H9 (cell line): Measurements from ENCODE around the gene CEP152. TPM values are rescaled to one million over a fixed set of nuclear protein-coding genes. Genes with fewer than 3 reads are reported as not detected.

Source experiments
- DNase-seq: peaks from one replicate; pipeline ENCODE4 v3.0.0-alpha.2; 2017
- H2AFZ ChIP-seq: one replicate; pipeline ENCODE4 v1.6.1; 2013; ENCODE audit warnings: mild to moderate bottlenecking, low read length, control low read depth, moderate library complexity
- H2AK5ac ChIP-seq: 2 replicates; pipeline ENCODE4 v1.6.1; 2013; ENCODE audit warnings: low read length, control low read depth, mixed read lengths; ENCODE audit not compliant: insufficient read length
- H2BK120ac ChIP-seq: one replicate; pipeline ENCODE4 v1.6.1; 2013; ENCODE audit warnings: low read depth, mild to moderate bottlenecking, low read length, control low read depth, inconsistent platforms; ENCODE audit not compliant: poor library complexity, severe bottlenecking
- H2BK12ac ChIP-seq: 2 replicates; pipeline ENCODE4 v1.6.1; 2013; ENCODE audit warnings: low read length, control low read depth, mixed read lengths, low read depth; ENCODE audit not compliant: insufficient read length
- H2BK15ac ChIP-seq: 2 replicates; pipeline ENCODE4 v1.6.1; 2013; ENCODE audit warnings: low read depth, low read length, control low read depth
- H2BK20ac ChIP-seq: one replicate; pipeline ENCODE4 v1.6.1; 2013; ENCODE audit warnings: low read depth, mild to moderate bottlenecking, low read length, control low read depth, inconsistent platforms; ENCODE audit not compliant: poor library complexity, severe bottlenecking
- H2BK5ac ChIP-seq: 2 replicates; pipeline ENCODE4 v1.6.1; 2013; ENCODE audit warnings: low read length, control low read depth, mixed read lengths; ENCODE audit not compliant: insufficient read length
- H3K14ac ChIP-seq: 2 replicates; pipeline ENCODE4 v1.6.1; 2013; ENCODE audit warnings: low read length, control low read depth; ENCODE audit not compliant: insufficient read depth
- H3K18ac ChIP-seq: 2 replicates; pipeline ENCODE4 v1.6.1; 2013; ENCODE audit warnings: low read depth, mild to moderate bottlenecking, mixed read lengths, low read length, control low read depth; ENCODE audit not compliant: insufficient read length
- H3K23ac ChIP-seq: 2 replicates; pipeline ENCODE4 v1.6.1; 2013; ENCODE audit warnings: low read length, control low read depth, mixed read lengths, low read depth; ENCODE audit not compliant: insufficient read length
- H3K23me2 ChIP-seq: 2 replicates; pipeline ENCODE4 v1.6.1; 2013; ENCODE audit warnings: low read depth, mild to moderate bottlenecking, mixed read lengths, low read length, control low read depth; ENCODE audit not compliant: insufficient read length, poor library complexity, severe bottlenecking
- H3K27ac ChIP-seq: 2 replicates; pipeline ENCODE4 v1.5.1; 2013; ENCODE audit warnings: low read length, control low read depth, mixed read lengths, low read depth; ENCODE audit not compliant: insufficient read length
- H3K27me3 ChIP-seq: 2 replicates; pipeline ENCODE4 v1.6.1; 2013; ENCODE audit warnings: low read length, control low read depth, inconsistent platforms; ENCODE audit not compliant: insufficient read depth
- H3K4ac ChIP-seq: 2 replicates; pipeline ENCODE4 v1.6.1; 2013; ENCODE audit warnings: low read depth, mild to moderate bottlenecking, control low read depth, inconsistent platforms, low read length, moderate library complexity
- H3K4me1 ChIP-seq: 2 replicates; pipeline ENCODE4 v1.6.1; 2013; ENCODE audit warnings: low read length, control low read depth, inconsistent platforms; ENCODE audit not compliant: insufficient read depth
- H3K4me2 ChIP-seq: 2 replicates; pipeline ENCODE4 v1.6.1; 2013; ENCODE audit warnings: low read length, control low read depth, mixed read lengths; ENCODE audit not compliant: insufficient read length, insufficient read depth
- H3K56ac ChIP-seq: 2 replicates; pipeline ENCODE4 v1.6.1; 2013; ENCODE audit warnings: low read depth, mild to moderate bottlenecking, mixed read lengths, low read length, control low read depth; ENCODE audit not compliant: insufficient read length
- H3K79me1 ChIP-seq: 2 replicates; pipeline ENCODE4 v1.6.1; 2013; ENCODE audit warnings: low read depth, mild to moderate bottlenecking, moderate library complexity, low read length, control low read depth, inconsistent platforms; ENCODE audit not compliant: insufficient read depth, poor library complexity, severe bottlenecking
- H3K79me2 ChIP-seq: 2 replicates; pipeline ENCODE4 v1.6.1; 2013; ENCODE audit warnings: low read length, control low read depth, inconsistent platforms; ENCODE audit not compliant: insufficient read depth
- H3K9ac ChIP-seq: 2 replicates; pipeline ENCODE4 v1.6.1; 2013; ENCODE audit warnings: low read length, control low read depth, mixed read lengths; ENCODE audit not compliant: insufficient read length; ENCODE audit errors: extremely low read depth
- H3K9me3 ChIP-seq: one replicate; pipeline ENCODE4 v1.6.1; 2013; ENCODE audit warnings: low read depth, low read length, inconsistent platforms; ENCODE audit not compliant: control insufficient read depth
- H3T11ph ChIP-seq: one replicate; pipeline ENCODE4 v1.6.1; 2013; ENCODE audit warnings: mild to moderate bottlenecking, low read length, control low read depth, inconsistent platforms
- H4K20me1 ChIP-seq: one replicate; pipeline ENCODE4 v1.6.1; 2013; ENCODE audit not compliant: control insufficient read depth, insufficient read length, insufficient read depth
- H4K5ac ChIP-seq: 2 replicates; pipeline ENCODE4 v1.6.1; 2013; ENCODE audit warnings: low read depth, mild to moderate bottlenecking, mixed read lengths, low read length, control low read depth; ENCODE audit not compliant: insufficient read length
- H4K8ac ChIP-seq: replicated peaks from 2 replicates; pipeline ENCODE4 v1.6.1; 2013; ENCODE audit warnings: low read length, control low read depth, mixed read lengths, low read depth; ENCODE audit not compliant: insufficient read length
- H4K91ac ChIP-seq: 2 replicates; pipeline ENCODE4 v1.6.1; 2013; ENCODE audit warnings: low read depth, mild to moderate bottlenecking, moderate library complexity, mixed read lengths, low read length, control low read depth; ENCODE audit not compliant: insufficient read length
- H3K27ac Mint-ChIP-seq, 3 experiments: 2 replicates in 2 of 3; 3 replicates in 1 of 3; pipeline ENCODE4 v1.8.0; 2020 to 2021; ENCODE audit warnings: mixed read lengths in 3 of 3, mild to moderate bottlenecking in 1 of 3, moderate library complexity in 1 of 3
- H3K27me3 Mint-ChIP-seq: 2 replicates; pipeline ENCODE4 v1.8.0; 2021; ENCODE audit warnings: low read depth, mild to moderate bottlenecking, moderate library complexity, mixed read lengths
- H3K36me3 Mint-ChIP-seq, 3 experiments: 2 replicates in 2 of 3; 3 replicates in 1 of 3; pipeline ENCODE4 v1.8.0; 2020 to 2021; ENCODE audit warnings: low read depth in 3 of 3, mixed read lengths in 3 of 3; ENCODE audit not compliant: insufficient read depth in 1 of 3
- H3K4me1 Mint-ChIP-seq, 2 experiments: 2 replicates each; pipeline ENCODE4 v1.8.0; 2020; ENCODE audit warnings: mixed read lengths in 2 of 2
- H3K4me3 Mint-ChIP-seq, 2 experiments: 2 replicates in 1 of 2; 3 replicates in 1 of 2; pipeline ENCODE4 v1.8.0; 2020 to 2021; ENCODE audit warnings: mild to moderate bottlenecking in 2 of 2, mixed read lengths in 2 of 2, moderate library complexity in 1 of 2
- H3K9me3 Mint-ChIP-seq, 2 experiments: 2 replicates in 1 of 2; 3 replicates in 1 of 2; pipeline ENCODE4 v1.8.0; 2020; ENCODE audit warnings: mild to moderate bottlenecking in 2 of 2, mixed read lengths in 2 of 2, moderate library complexity in 1 of 2
- CTCF ChIP-seq: fragments of 200-600 bp; sonication (generic); conservative IDR thresholded peaks from 3 replicates; pipeline ENCODE4 v1.8.0; 2021; ENCODE audit warnings: antibody characterized with exemption, mild to moderate bottlenecking
- WGBS: extraction: QIAGEN DNeasy Blood & Tissue Kit; methylation state at CpG from one replicate; pipeline ENCODE4 v1.1.7; 2013; ENCODE audit warnings: missing lambda C conversion rate, low lambda C conversion rate, mixed read lengths; ENCODE audit not compliant: insufficient read length; ENCODE audit errors: extremely low coverage; 5-methylcytosine and 5-hydroxymethylcytosine counted together
- total RNA-seq: library from RNA; stranded (reverse); gene quantifications from 2 replicates; pipeline ENCODE4 v1.2.1, GENCODE V29; 2021

CEP152 gene
- total RNA-seq, 1 experiment from 2014 or later: 10.9 TPM

GRCh38 chr15:48811325-48811958, 573 bp upstream of the CEP152 start:
- Histone ChIP-seq H2BK20ac (no peak overlapping the region), H3K9ac (no peak overlapping the region), H2AK5ac (no peak overlapping the region), H3K79me2 (no peaks in the 10 kb centered on the region), H3T11ph (no peak overlapping the region), H3K9me3 (no peaks in the 10 kb centered on the region), H3K79me1 (no peaks in the 10 kb centered on the region), H2BK15ac (no peak overlapping the region), H4K20me1 (no peaks in the 10 kb centered on the region), H2BK120ac (no peak overlapping the region), H3K14ac (no peak overlapping the region), H3K4me1 (no peaks in the 10 kb centered on the region; the same call in 1 of the 2 replicates), H3K27ac (no peak overlapping the region), H2BK5ac (no peak overlapping the region), H3K23ac (no peak overlapping the region), H2AFZ (peak overlapping the region; percentile 11), H3K56ac (no peak overlapping the region), H3K4ac (no peak overlapping the region), H3K18ac (no peak overlapping the region), H3K27me3 (no peaks in the 10 kb centered on the region), H2BK12ac (no peak overlapping the region), H4K8ac (no peak overlapping the region), H4K5ac (no peak overlapping the region), H4K91ac (no peak overlapping the region), H3K23me2 (peaks cover 7% of the 10 kb centered on the region), H3K4me2 (peak overlapping the region; percentile 70)
- no CpG with 5 or more reads among the region's 25 CpGs for WGBS
- peak overlapping the region; percentile 77 to 97 for H3K4me3 Mint-ChIP-seq
- DNase-seq: no peak
- peaks cover 19 to 21% of the 10 kb centered on the region in 2 experiments for H3K4me1 Mint-ChIP-seq
- H3K36me3 Mint-ChIP-seq: no peaks in the 10 kb centered on the region
- no peaks in the 10 kb centered on the region; the same call in none of the 2 replicates for H3K27me3 Mint-ChIP-seq
- H3K9me3 Mint-ChIP-seq: no peaks in the 10 kb centered on the region
- peak; percentile 29; the same call in 2 of the 3 replicates for TF ChIP-seq CTCF
- peak overlapping the region in 1 of 3 experiments; percentile 24; a peak in 3 of 7 replicates for H3K27ac Mint-ChIP-seq
